GM12864 (cell line): ENCODE results near the gene CD7.

Experiments used
- DNase-seq: peaks from one replicate; pipeline ENCODE4 v3.0.0-alpha.2; 2011; ENCODE audit warnings: low read depth
- H3K4me3 ChIP-seq: 2 replicates; pipeline ENCODE4 v1.5.1; 2011; ENCODE audit warnings: mild to moderate bottlenecking, low read depth, low read length, control low read depth
- TF ChIP-seq, protein P1 (sequence below): IDR thresholded peaks from 2 replicates; pipeline ENCODE4 v1.5.1; 2011; ENCODE audit warnings: low read depth, mild to moderate bottlenecking, moderate library complexity, low read length, control low read depth, inconsistent platforms; ENCODE audit errors: missing control alignments

CD7 gene

GRCh38 chr17:82272495-82273326 lies 44.7 kb downstream of the CD7 start:
- H3K4me3 ChIP-seq: peak overlapping the region; percentile 84
- TF ChIP-seq, protein P1, sequence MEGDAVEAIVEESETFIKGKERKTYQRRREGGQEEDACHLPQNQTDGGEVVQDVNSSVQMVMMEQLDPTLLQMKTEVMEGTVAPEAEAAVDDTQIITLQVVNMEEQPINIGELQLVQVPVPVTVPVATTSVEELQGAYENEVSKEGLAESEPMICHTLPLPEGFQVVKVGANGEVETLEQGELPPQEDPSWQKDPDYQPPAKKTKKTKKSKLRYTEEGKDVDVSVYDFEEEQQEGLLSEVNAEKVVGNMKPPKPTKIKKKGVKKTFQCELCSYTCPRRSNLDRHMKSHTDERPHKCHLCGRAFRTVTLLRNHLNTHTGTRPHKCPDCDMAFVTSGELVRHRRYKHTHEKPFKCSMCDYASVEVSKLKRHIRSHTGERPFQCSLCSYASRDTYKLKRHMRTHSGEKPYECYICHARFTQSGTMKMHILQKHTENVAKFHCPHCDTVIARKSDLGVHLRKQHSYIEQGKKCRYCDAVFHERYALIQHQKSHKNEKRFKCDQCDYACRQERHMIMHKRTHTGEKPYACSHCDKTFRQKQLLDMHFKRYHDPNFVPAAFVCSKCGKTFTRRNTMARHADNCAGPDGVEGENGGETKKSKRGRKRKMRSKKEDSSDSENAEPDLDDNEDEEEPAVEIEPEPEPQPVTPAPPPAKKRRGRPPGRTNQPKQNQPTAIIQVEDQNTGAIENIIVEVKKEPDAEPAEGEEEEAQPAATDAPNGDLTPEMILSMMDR: no peak
- no peak for DNase-seq

DNA sequence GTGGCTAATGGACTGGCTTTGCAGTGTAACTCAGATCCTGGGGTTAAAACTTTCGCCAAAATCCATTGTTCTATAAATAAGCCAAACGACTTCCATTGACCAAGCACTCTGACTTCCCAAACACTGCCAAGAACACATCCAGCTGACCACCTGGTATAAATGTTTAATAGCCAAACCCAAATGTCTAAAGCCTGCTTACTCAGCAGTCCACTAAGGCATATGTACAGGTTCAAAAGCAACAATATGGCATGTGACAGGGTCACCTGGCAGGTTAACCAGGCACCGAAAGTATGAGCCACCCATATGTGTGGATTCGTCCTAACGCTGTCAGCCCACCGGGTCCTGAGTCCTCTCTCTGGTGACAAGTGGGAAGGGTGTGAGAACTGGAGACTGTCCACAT lies 46.0 kb downstream of the CD7 start:
- TF ChIP-seq, protein P1: no peak
- no peak for DNase-seq
- H3K4me3 ChIP-seq: no peak overlapping the region

DNA sequence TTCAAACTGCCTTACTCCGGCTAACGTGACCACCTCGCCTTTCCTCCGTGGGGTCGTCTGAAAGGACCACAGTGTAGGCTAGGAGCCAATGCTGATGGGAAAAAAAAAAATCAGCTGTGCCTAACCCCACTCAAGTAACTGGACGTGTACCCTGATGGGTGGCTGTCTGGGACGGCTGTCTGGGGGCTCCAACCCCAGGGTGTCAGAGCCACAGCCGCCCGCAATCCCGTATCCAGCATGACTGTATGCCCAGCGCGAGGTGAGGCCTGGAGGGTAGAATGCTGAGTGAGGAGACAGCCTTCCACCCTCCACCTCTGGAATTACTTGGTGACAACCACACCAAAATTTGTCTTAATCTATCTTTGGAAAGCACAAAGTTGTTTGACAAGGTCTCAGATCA lies 46.8 kb downstream of the CD7 start:
- TF ChIP-seq, protein P1: no peak
- H3K4me3 ChIP-seq: no peak overlapping the region

DNA sequence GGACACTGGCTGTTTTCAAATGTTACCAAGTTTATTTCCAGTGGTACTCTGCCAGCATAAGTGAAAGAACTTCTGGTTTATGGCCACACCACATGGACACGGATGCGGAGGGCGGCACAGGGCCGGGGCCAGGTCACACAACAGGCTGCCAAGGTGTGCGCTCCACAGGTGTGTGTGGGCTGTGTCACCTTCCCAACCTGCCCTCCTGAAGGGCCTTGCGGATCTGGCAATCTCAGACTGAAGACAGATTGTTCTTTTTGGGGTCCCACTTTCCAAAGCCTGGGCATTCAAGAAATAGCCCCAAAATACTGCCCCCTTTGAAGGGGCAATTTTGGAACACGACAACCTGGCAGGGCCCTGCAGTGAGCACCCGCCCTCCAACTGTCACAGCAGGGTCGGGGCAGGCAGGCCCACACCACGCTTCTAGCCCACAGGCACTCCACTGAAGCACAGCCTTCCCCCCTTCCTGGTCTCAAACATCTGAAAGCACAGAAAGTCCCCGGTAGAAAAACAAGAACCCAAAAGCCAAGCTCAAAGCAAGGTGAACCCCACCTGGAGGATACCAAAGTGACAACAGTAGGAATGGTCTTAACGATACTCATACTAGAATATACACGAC lies 47.4 kb downstream of the CD7 start:
- no peak for DNase-seq
- no peak overlapping the region for H3K4me3 ChIP-seq
- TF ChIP-seq, protein P1: no peak

More for the DNA sequence above, 46.8 kb downstream of the CD7 start:
- DNase-seq: no peak

DNA sequence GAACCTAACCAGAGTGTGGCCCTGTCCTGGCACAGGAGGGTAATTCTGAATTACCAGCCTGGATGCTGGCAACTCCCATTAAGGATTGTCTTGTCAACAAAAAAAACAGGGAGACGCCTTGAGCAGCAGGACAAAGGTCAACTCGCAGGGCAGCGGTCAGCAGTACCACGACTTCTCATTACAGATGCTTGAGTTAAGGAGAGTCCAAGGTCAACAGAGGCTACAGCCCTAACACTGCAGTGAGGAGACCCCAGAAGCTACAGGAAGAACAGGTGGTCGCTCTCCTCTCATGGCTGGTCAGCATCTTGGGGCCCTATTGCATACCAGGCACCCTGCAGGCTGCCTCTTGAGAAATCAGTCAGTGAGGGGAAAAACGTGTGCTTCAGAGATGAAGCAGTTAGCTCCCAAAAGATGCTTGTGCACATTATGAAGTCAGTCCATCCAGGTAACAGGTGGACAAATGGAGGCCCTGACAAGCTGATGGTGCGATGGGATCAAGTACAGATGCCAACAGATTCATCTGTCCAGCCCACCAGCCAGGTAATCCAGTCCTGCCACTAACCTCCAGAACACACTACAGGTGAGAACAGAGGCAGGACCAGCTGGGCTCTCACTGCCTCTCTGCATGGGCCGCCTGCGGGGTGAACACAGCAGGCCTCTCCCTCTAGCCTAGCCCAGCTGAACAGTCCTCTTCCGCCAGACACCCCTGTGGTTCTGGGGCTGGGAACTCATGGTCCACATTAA lies 48.1 kb downstream of the CD7 start:
- TF ChIP-seq, protein P1: no peak
- DNase-seq: no peak
- H3K4me3 ChIP-seq: no peak overlapping the region

GRCh38 chr17:82267575-82268379 lies 49.6 kb downstream of the CD7 start:
- TF ChIP-seq, protein P1: no peak
- no peak for DNase-seq
- H3K4me3 ChIP-seq: no peak overlapping the region
